H1 (cell line): Measurements from ENCODE around the gene CACNA1C. TPM values are rescaled to one million over a fixed set of nuclear protein-coding genes. Genes with fewer than 3 reads are reported as not detected.

Experiments used
- CTCF ChIA-PET: fragments of 300-600 bp; sonication (Branson Sonifier 250); formaldehyde crosslinking; loops from one replicate; lab custom pipeline; 2021; ENCODE audit not compliant: partially characterized antibody; lab: Charles Lee
- POLR2A ChIA-PET: fragments of 300-600 bp; sonication (Branson Sonifier 250); formaldehyde crosslinking; loops from one replicate; lab custom pipeline; 2021; ENCODE audit warnings: inconsistent platforms; ENCODE audit not compliant: partially characterized antibody; lab: Charles Lee
- DNase-seq, 2 experiments: peaks; one replicate each; pipeline versions ENCODE4 v3.0.0 to v3.0.0-alpha.2; 2010 to 2022; ENCODE audit warnings: low spot score in 2 of 2, low read depth in 1 of 2, mixed read lengths in 1 of 2
- FAIRE-seq: peaks from 2 replicates; lab custom pipeline; 2011; peaks lifted over from hg19 to GRCh38; lab: Jason Lieb, UNC
- H2AFZ ChIP-seq: 2 replicates; pipeline ENCODE4 v1.8.1; 2012; ENCODE audit warnings: low read length, inconsistent platforms
- H2AK5ac ChIP-seq: 2 replicates; pipeline ENCODE4 v1.6.1; 2013; ENCODE audit warnings: low read depth, low read length
- H2BK120ac ChIP-seq: replicated peaks from 2 replicates; pipeline ENCODE3; 2013; ENCODE audit warnings: low read depth, low read length, inconsistent platforms
- H2BK12ac ChIP-seq: 2 replicates; pipeline ENCODE4 v1.6.1; 2013; ENCODE audit warnings: low read depth, low read length
- H2BK15ac ChIP-seq: 2 replicates; pipeline ENCODE4 v1.6.1; 2013; ENCODE audit warnings: low read length
- H2BK20ac ChIP-seq: 2 replicates; pipeline ENCODE4 v1.6.1; 2013; ENCODE audit warnings: low read length
- H2BK5ac ChIP-seq: 2 replicates; pipeline ENCODE4 v1.6.1; 2013; ENCODE audit warnings: low read depth, low read length
- H3K14ac ChIP-seq: 2 replicates; pipeline ENCODE4 v1.6.1; 2013; ENCODE audit warnings: inconsistent platforms; ENCODE audit not compliant: insufficient read length
- H3K18ac ChIP-seq: 2 replicates; pipeline ENCODE4 v1.6.1; 2013; ENCODE audit warnings: low read length; ENCODE audit errors: extremely low read depth
- H3K23ac ChIP-seq: 2 replicates; pipeline ENCODE4 v1.6.1; 2013; ENCODE audit warnings: inconsistent platforms; ENCODE audit not compliant: insufficient read length
- H3K23me2 ChIP-seq: 2 replicates; pipeline ENCODE4 v1.6.1; 2013; ENCODE audit warnings: low read depth, low read length
- H3K27ac ChIP-seq: 2 replicates; pipeline ENCODE4 v1.6.1; 2011; ENCODE audit warnings: low read depth, low read length, inconsistent platforms
- H3K27me3 ChIP-seq, 4 experiments: replicated peaks in 1 of 4; 1 replicate in 1 of 4; 2 replicates in 3 of 4; pipeline versions ENCODE4 v1.6.1 to v1.8.1; 2011 to 2013; ENCODE audit warnings: low read length in 3 of 4, mild to moderate bottlenecking in 3 of 4, inconsistent platforms in 2 of 4, mixed read lengths in 2 of 4, moderate library complexity in 1 of 4; ENCODE audit not compliant: control insufficient read depth in 3 of 4, insufficient read depth in 3 of 4; ENCODE audit errors: extremely low read depth in 1 of 4
- H3K36me3 ChIP-seq, 4 experiments: 2 replicates each; pipeline versions ENCODE4 v1.6.1 to v1.8.1; 2011 to 2013; ENCODE audit warnings: mild to moderate bottlenecking in 4 of 4, low read length in 3 of 4, moderate library complexity in 2 of 4, control low read depth in 1 of 4, inconsistent platforms in 1 of 4; ENCODE audit not compliant: insufficient read depth in 4 of 4, control insufficient read depth in 2 of 4
- H3K4ac ChIP-seq: replicated peaks from 2 replicates; pipeline ENCODE3; 2013; ENCODE audit warnings: low read length, low read depth, mixed read lengths, inconsistent platforms; ENCODE audit not compliant: insufficient read length
- H3K4me1 ChIP-seq, 4 experiments: replicated peaks in 1 of 4; 1 replicate in 1 of 4; 2 replicates in 3 of 4; pipeline versions ENCODE4 v1.6.1 to v1.8.1; 2011 to 2013; ENCODE audit warnings: low read length in 3 of 4, inconsistent platforms in 2 of 4, mixed read lengths in 1 of 4; ENCODE audit not compliant: insufficient read depth in 4 of 4, control insufficient read depth in 3 of 4
- H3K4me2 ChIP-seq, 2 experiments: 2 replicates each; pipeline versions ENCODE4 v1.6.1 to v1.8.1; 2011 to 2013; ENCODE audit warnings: low read depth in 2 of 2, low read length in 2 of 2, control low read depth in 1 of 2, inconsistent platforms in 1 of 2, mild to moderate bottlenecking in 1 of 2; ENCODE audit not compliant: insufficient read depth in 1 of 2
- H3K4me3 ChIP-seq, 4 experiments: fragments of 200-600, 300-600 bp in 1 of 4; sonication (generic), shearing (Covaris generic), sonication (Bioruptor Twin) in 1 of 4; 2 replicates each; pipeline versions ENCODE4 v1.5.1 to v1.8.1; 2011 to 2016; ENCODE audit warnings: low read length in 4 of 4, low read depth in 3 of 4, control low read depth in 2 of 4, inconsistent platforms in 2 of 4, mild to moderate bottlenecking in 2 of 4, mixed read lengths in 1 of 4, moderate library complexity in 1 of 4; ENCODE audit not compliant: insufficient read depth in 2 of 4; ENCODE audit errors: extremely low read depth in 1 of 4
- H3K56ac ChIP-seq: replicated peaks from 2 replicates; pipeline ENCODE3; 2013; ENCODE audit warnings: low read depth, mild to moderate bottlenecking, mixed read lengths, low read length, inconsistent platforms; ENCODE audit not compliant: insufficient read length
- H3K79me1 ChIP-seq: 2 replicates; pipeline ENCODE4 v1.6.1; 2013; ENCODE audit warnings: low read depth, low read length, control low read depth
- H3K79me2 ChIP-seq, 2 experiments: 2 replicates each; pipeline versions ENCODE4 v1.6.1 to v1.8.1; 2012 to 2013; ENCODE audit warnings: low read length in 2 of 2, mild to moderate bottlenecking in 2 of 2, inconsistent platforms in 1 of 2; ENCODE audit not compliant: insufficient read depth in 2 of 2, control insufficient read depth in 1 of 2
- H3K9ac ChIP-seq, 4 experiments: replicated peaks in 1 of 4; 1 replicate in 1 of 4; 2 replicates in 3 of 4; pipeline versions ENCODE4 v1.6.1 to v1.8.1; 2011 to 2013; ENCODE audit warnings: low read depth in 3 of 4, low read length in 3 of 4, control low read depth in 2 of 4, mild to moderate bottlenecking in 2 of 4, moderate library complexity in 2 of 4, inconsistent platforms in 1 of 4; ENCODE audit errors: extremely low read depth in 1 of 4
- H3K9me3 ChIP-seq, 2 experiments: 2 replicates each; pipeline versions ENCODE4 v1.6.1 to v1.8.1; 2012 to 2013; ENCODE audit warnings: mild to moderate bottlenecking in 2 of 2, moderate library complexity in 2 of 2, control low read depth in 1 of 2, inconsistent platforms in 1 of 2, low read depth in 1 of 2, low read length in 1 of 2, mixed read lengths in 1 of 2; ENCODE audit not compliant: insufficient read depth in 2 of 2
- H4K20me1 ChIP-seq, 2 experiments: replicated peaks in 1 of 2; 2 replicates each; pipeline versions ENCODE3 to v1.8.1; 2011 to 2013; ENCODE audit warnings: inconsistent platforms in 2 of 2, low read length in 2 of 2, mild to moderate bottlenecking in 1 of 2; ENCODE audit not compliant: insufficient read depth in 2 of 2, control insufficient read depth in 1 of 2
- H4K5ac ChIP-seq: 2 replicates; pipeline ENCODE4 v1.6.1; 2013; ENCODE audit warnings: low read length, low read depth, mixed read lengths, inconsistent platforms; ENCODE audit not compliant: insufficient read length
- H4K8ac ChIP-seq: 2 replicates; pipeline ENCODE4 v1.8.0; 2013; ENCODE audit warnings: mild to moderate bottlenecking, moderate library complexity, low read length, inconsistent platforms; ENCODE audit not compliant: insufficient read depth; ENCODE audit errors: extremely low read depth
- H4K91ac ChIP-seq: replicated peaks from 2 replicates; pipeline ENCODE3; 2013; ENCODE audit warnings: low read length, mixed read lengths, inconsistent platforms; ENCODE audit not compliant: insufficient read length
- CEBPB ChIP-seq: IDR thresholded peaks from 2 replicates; pipeline ENCODE4 v1.6.1; 2012; ENCODE audit warnings: low read depth, low read length
- CHD2 ChIP-seq: IDR thresholded peaks from 2 replicates; pipeline ENCODE4 v1.6.1; 2012; ENCODE audit warnings: low read length, improper control_type of control experiment
- KDM4A ChIP-seq: IDR thresholded peaks from one replicate; pipeline ENCODE4 v1.7.1; 2012; ENCODE audit warnings: low read depth, mild to moderate bottlenecking, moderate library complexity, low read length, inconsistent platforms; ENCODE audit not compliant: severe bottlenecking
- PHF8 ChIP-seq: fragments of 200-600 bp; sonication (generic); conservative IDR thresholded peaks from 2 replicates; pipeline ENCODE4 v1.7.1; 2012; ENCODE audit warnings: low read depth, mild to moderate bottlenecking, inconsistent platforms, low read length, moderate library complexity
- TEAD4 ChIP-seq: IDR thresholded peaks from 2 replicates; pipeline ENCODE4 v1.6.1; 2012; ENCODE audit warnings: low read depth, low read length, inconsistent platforms, mixed read lengths
- WGBS, 2 experiments: shearing (Covaris generic) in 1 of 2; methylation state at CpG; one replicate each; pipeline versions ENCODE4 v1.1.6 to v1.1.7; 2013 to 2015; ENCODE audit warnings: low lambda C conversion rate in 2 of 2, mixed read lengths in 2 of 2, inconsistent platforms in 1 of 2, low coverage in 1 of 2, missing lambda C conversion rate in 1 of 2; ENCODE audit not compliant: insufficient replicate concordance in 2 of 2, insufficient coverage in 1 of 2, insufficient read length in 1 of 2; ENCODE audit errors: extremely low coverage in 1 of 2, missing lambda C conversion rate in 1 of 2; 5-methylcytosine and 5-hydroxymethylcytosine counted together
- polyA plus RNA-seq, 7 experiments: library from polyadenylated mRNA; depleted of rRNA in 3 of 7; stranded (reverse) in 5 of 7; unstranded in 2 of 7; fragments of >200 nt in 5 of 7; fragments of 200-250 nt in 2 of 7; gene quantifications; 1 replicate in 5 of 7; 2 replicates in 1 of 7; 4 replicates in 1 of 7; pipeline versions ENCODE4 v1.2.1 to v1.2.3, GENCODE V29; 2011 to 2013; ENCODE audit warnings: missing spikeins in 2 of 7, mixed read lengths in 2 of 7
- total RNA-seq: library from RNA; stranded (reverse); fragmentation: NEBNext Ultra II Directional; extraction: Animal tissue kit (Norgen Biotek cat#: 25700); gene quantifications from 2 replicates; pipeline ENCODE4 v1.2.1, GENCODE V29; 2021

CACNA1C gene
- total and polyA plus RNA-seq, 2 of the 8 experiments (the other 6 are each of a cell fraction or from before 2014, with no cell fraction given): 1.3 TPM

- Histone ChIP-seq H2BK20ac (no peak overlapping the region), H3K14ac (no peak overlapping the region), H4K5ac (no peak overlapping the region), H2BK15ac (no peak overlapping the region), H4K8ac (no peak overlapping the region), H3K27ac (no peak overlapping the region), H3K79me1 (no peaks in the 10 kb centered on the region), H3K79me2 (no peaks in the 10 kb centered on the region), H3K4ac (no peak overlapping the region), H3K23me2 (no peaks in the 10 kb centered on the region; the same call in 1 of the 2 replicates), H3K18ac (no peak overlapping the region), H2BK120ac (no peak overlapping the region), H3K4me3 (no peak overlapping the region), H4K91ac (no peak overlapping the region), H3K36me3 (no peaks in the 10 kb centered on the region), H2BK12ac (no peak overlapping the region), H3K9me3 (no peaks in the 10 kb centered on the region), H2AFZ (no peak overlapping the region), H4K20me1 (no peaks in the 10 kb centered on the region), H2AK5ac (no peak overlapping the region), H3K27me3 (no peaks in the 10 kb centered on the region), H2BK5ac (no peak overlapping the region), H3K4me1 (no peaks in the 10 kb centered on the region), H3K23ac (no peak overlapping the region), H3K9ac (no peak overlapping the region), H3K56ac (no peak overlapping the region), H3K4me2 (no peak overlapping the region)
- POLR2A ChIA-PET: no interaction called here
- no peak for DNase-seq
- no peak for FAIRE-seq
- 82% methylated on average over 5 of the region's 5 CpGs; no CpG with 5 or more reads in 1 of the 2 experiments for WGBS, 2 experiments
- CTCF ChIA-PET: interaction anchor here (0.7 to 1.8 kb wide), 3 partner anchors 11 to 195 kb away, joined by 3 to 7 read pairs (median 5); no protein-coding TSS in a partner anchor
- TF ChIP-seq KDM4A (no peak), PHF8 (no peak), TEAD4 (no peak), CEBPB (no peak), CHD2 (no peak)
Measured at GRCh38 chr12:2514038-2514340, 461.2 kb downstream of the CACNA1C start.
